ENCODE results near the gene PLA2G2C.
"Not testable (repeated sequence)": the region's sequence is repeated elsewhere in the genome, so short reads cannot be mapped to it uniquely, and the experiment has no call there.

The PLA2G2C gene, protein sequence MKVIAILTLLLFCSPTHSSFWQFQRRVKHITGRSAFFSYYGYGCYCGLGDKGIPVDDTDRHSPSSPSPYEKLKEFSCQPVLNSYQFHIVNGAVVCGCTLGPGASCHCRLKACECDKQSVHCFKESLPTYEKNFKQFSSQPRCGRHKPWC

DNA sequence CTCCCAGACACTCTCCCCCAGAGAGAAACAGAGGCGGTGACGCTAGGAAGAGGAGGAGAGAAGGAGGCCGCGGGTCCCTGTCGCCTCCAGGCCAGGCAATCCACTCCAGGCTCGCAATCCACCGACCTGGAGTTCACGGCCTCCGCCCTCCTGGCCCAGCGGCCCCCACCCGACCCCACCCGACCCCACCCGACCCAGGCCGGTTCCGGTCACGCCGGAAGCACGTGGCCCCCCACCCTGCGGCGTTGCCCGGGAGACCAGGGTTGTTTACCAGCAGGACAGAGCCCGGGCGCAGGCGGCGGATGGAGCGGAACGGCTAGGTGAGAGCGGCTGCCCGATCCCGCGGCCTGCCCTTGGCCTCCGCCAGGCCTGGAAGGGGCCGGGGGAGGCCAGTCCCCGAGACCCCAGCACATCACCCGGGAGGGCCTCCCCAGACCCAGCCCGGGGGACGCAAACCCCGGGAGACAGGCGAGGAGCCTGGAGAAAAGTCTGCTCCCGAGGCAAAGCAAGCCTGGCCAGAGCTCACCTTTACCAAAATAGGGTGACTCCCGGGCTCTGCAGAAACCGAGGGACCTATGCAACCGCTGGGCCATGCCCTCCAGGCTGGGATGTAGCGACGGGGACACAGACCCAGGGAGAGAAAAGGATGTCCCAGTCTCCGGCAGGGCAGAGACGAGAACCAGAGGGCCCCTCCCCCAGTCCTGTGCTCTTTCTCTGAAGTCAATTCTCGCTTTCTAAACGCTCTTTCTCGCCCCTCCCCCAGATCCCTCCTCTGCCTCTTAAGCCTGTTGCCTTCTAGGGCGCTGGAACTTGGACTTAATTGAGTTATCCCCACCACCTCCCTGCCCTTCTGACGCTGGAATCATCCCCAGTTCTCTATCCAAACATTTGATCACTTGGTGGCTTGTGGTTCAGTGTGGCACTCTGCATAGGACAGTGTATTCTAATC lies at the start of gene PLA2G2C, which contains the start of gene UBXN10:
TSS of gene PLA2G2C (minus strand) at position 685 of the 949 bp plus-strand sequence. CDS start 9,155 bp downstream, outside the sequence.
TSS of gene UBXN10 (plus strand) at position 263 of the 949 bp plus-strand sequence. CDS start 4,466 bp downstream, outside the sequence.
- DNase-seq: peak; percentile 81

DNA sequence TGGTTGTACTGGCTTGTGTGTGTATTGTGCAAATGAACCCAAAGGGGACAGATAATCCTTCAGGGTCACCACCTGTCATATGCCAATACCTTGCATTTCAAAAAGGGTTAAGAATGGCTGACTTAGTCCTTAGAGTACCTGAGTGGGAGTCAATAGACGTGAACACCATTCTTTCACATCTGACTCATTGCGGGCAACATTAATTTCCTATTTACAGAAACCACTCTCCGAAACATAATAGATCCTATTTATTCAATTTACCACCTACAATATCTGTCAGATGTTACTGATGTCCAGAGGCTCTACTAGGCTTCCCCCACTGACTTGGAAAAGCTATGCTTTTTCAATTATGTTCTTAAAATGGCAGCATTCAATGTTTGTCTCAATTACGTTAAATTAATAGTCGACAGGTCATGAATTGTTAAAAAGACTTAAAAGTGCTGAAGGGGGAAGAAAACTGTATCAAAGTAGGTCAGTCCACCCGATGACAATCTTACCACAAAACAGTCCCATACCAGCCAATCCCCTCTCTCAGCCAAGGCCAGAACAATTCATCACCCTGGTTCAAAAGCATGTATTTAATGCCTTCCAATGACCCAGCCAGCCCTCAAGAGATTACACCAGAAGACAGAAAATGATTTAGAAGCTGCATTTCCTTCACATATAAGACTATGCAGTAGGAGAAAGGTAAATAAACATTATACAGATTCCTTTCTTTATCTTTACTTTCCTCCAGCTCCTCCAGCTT lies 48.6 kb upstream of the PLA2G2C start:
- DNase-seq: no peak

- no peak for DNase-seq
Measured at GRCh38 chr1:20233866-20234265, 47.5 kb upstream of the PLA2G2C start.

DNA sequence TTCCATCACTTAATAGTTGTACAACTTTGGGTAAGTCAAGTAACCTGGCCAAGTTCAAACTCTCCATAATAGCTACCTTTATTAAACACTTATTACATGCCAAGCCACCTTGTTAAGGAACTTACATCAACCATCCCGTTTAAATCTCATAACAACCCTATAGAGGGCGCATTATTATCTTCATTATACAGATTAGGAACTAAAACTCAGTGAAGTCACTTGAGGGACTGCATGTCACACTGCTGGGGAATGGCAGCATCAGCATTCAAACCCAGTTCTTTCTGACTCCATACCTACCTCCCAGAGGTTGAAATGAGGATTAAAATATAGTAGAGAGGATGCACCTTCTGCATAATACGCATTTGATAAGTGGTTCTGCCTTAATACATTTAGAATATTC lies 47.1 kb upstream of the PLA2G2C start:
- DNase-seq: no peak

DNA sequence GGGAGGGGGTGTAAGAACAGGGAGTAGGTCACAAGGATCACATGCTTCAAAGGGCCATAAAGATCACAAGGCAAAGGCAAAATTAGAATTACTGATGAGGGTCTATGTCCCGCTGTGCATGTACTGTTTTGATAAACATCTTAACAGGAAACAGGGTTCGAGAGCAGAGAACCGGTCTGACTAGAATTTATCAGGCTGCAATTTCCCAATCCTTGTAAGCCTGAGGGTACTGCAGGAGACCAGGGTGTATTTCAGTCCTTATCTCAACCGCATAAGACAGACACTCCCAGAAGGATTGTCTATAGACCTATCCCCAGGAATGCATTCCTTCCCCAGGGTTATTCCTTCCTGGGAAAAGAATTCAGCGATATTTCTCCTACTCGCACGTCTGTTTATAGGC lies 46.2 kb upstream of the PLA2G2C start:
- not testable (repeated sequence) for DNase-seq

DNA sequence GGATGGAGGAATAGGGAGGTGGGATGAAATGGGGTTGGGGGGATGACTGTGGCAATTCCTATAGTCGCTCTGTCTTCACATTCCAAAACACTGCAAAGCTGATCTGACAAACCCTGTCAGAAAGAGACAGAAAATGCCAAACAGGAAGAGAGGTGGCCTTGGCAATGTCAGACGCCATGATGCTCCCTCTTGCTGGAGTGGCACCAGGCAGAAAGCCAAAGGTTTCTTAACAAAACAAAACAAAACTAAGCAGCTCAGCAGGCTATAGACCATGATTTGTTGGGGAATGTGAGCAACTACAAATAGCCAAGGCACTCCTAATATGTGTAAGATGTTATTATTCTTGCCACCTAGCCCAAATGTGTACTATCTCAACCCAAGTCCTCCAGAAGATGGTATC lies 42.9 kb upstream of the PLA2G2C start:
- DNase-seq: no peak

DNA sequence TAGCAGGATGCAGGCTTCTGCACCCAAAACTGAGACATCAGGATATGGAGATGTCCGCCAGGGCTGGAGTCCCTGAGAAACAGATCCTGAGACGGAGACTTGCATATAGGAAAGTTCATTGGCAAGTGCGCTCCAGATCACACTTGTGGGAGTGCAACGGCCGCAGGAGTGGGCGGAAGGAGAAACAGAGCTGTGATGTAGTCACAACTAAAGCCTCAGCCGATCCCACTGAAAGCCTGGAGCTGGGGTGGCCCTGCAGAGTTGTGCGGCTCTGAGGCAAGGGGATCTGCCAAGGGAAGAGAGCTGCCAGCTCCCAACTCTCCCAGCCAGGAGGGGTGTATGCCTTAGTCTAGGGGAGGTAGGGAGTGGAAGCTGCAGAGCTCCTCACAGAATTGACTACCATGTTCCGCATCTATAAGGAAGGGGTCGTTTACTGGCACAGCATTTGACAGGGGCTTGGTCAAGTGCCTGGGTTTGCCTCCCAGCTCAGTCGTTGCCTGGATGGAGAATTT lies 42.1 kb upstream of the PLA2G2C start:
- no peak for DNase-seq

- DNase-seq: no peak
Measured at GRCh38 chr1:20227704-20228103, 41.4 kb upstream of the PLA2G2C start.

DNA sequence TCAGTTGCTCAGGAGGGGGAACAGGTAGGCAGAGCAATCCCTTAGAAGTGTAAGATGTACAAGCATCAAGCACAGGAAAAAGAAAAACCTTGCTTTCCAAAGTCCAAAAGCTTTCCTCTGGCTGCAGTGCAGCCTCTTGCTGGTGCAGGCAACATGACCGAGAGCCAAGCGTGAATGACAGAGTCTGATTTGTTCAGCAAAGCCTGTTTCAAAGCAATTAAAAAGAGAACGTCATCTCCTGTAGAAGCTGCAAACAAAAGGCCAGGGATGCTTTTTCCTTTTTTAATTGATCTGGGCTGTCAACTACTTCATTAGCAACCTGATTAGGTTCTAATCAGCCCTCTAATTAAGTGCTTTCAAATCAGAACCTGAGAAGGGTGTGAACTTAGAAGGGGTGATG lies 38.2 kb upstream of the PLA2G2C start:
- DNase-seq: no peak

GRCh38 chr1:20223551-20224419 lies 37.5 kb upstream of the PLA2G2C start:
- DNase-seq: no peak

DNA sequence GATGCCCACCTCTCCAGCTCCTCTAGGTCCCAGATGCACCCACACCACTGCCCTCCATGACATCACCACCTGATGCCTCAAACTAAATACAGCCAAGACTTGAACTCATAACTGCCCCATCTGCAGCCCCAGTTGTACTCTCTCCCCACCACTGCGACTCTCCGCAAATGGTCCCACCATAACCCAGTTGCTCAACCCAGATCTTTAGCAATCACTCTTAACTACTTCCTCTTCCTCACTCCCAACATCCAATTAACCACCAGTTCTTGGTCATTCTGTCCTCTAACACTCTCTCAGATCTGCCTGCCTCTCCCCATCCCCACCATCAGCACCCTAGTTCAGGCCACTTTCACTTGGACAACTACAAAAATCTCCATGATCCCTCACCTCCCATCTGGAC lies 36.8 kb upstream of the PLA2G2C start:
- no peak for DNase-seq

- no peak for DNase-seq
Measured at GRCh38 chr1:20220036-20220435, 33.7 kb upstream of the PLA2G2C start.

DNA sequence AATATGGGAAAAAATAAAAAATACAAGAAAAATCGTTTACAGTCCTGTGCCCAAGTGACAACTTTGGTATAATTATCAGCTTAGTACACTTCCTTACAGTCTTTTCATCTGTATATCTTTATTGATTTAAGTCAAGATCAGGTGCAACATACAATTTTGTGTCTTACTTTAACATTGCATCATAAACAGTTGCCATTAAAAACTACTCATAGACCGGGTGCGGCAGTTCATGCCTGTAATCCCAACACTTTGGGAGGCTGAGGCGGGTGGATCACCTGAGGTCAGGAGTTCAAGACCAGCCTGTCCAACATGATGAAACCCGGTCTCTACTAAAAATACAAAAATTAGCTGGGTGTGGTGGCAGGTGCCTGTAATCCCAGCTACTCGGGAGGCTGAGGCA lies 32.7 kb upstream of the PLA2G2C start:
- not testable (repeated sequence) for DNase-seq

- DNase-seq: no peak
Measured at GRCh38 chr1:20216574-20216973, 30.3 kb upstream of the PLA2G2C start.

DNA sequence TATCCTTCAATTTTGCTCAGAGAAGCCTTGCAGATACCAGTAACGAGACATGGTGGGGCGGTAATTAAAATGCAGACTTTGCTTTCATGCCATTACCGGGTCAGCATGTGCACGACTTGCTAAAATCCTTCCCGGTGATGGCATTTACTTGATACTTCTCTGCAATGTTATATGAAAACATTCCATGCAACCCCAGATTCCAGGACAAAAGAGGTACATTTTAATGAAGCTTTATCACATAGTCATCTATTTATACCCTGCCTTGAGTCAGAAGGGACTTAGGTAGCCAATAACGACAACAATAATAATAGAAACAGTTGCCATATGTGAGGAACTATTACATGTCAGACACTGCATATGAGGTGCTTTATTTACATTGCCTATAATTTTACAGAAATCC lies 29.4 kb upstream of the PLA2G2C start:
- no peak for DNase-seq

GRCh38 chr1:20212685-20213331 lies 26.5 kb upstream of the PLA2G2C start:
- DNase-seq: peak; percentile 61

DNA sequence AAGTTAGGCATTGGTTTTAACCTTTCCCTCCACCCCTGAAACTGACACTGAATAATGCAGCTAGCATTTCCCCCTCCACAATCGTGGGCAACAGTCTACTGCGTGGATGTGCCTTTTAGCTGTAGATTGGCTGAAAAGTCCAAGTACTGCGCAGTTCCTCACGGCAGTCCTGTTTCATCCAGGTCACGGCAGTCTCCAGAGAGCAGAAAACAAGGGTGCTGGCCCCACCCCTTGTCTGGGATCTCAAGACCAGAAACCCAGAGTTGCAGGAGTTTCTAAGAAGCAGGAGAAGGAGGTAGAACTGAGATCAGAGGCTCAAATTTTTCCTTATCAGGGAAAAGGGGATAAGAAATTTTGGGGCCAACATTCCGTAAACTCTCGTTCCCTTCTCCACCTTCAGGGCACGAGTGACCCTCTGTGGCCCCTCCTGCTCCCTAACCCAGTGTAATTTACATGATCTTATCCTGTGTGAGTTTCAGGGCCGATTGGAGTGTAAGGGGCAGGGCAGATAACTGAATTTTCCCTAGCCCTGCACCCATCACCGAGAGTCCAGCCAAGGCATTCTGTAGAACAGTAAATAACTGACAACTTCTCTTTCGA lies 25.9 kb upstream of the PLA2G2C start:
- DNase-seq: no peak

DNA sequence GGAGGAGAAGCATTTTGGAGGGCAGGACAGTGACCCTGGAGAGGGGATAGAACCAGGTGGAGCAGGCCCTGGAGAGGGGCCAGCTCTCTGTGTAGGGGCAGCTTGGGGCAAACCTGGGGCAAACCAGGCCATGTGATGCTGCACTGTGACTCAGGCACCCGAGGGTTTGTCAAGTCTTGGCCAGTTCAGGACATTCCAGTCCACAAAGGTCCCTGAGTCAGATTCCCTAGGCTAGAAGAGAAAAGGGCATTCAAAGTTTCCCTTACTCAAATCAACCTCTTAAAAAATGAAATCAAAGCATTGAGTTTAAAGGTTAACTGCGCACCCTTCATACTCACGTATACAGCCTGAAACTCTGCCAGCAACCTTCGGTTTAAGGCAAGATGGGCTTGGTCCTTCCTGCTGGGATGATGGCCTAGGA lies 25.2 kb upstream of the PLA2G2C start:
- no peak for DNase-seq

GRCh38 chr1:20210736-20211460 lies 24.6 kb upstream of the PLA2G2C start:
- DNase-seq: no peak

GRCh38 chr1:20209471-20209870 lies 23.2 kb upstream of the PLA2G2C start:
- no peak for DNase-seq

Measured in stimulated activated CD8-positive, alpha-beta memory T cell treated with anti-CD3 and anti-CD28 coated beads, Interleukin-4, amount 100 ng/mL, for 48 hours (primary cell).